ENCODE results near the gene ASPSCR1. TPM values are rescaled to one million over a fixed set of nuclear protein-coding genes. Genes with fewer than 3 reads are reported as not detected.
A peak's percentile ranks its signal among the peaks of the same experiment; 100 is the strongest.

ASPSCR1 gene
- total and polyA plus RNA-seq, 9 of the 15 experiments (the other 6 are each of a cell fraction or from before 2014, with no cell fraction given), result 0.90 to 36.9 (median 11.6) TPM

DNA sequence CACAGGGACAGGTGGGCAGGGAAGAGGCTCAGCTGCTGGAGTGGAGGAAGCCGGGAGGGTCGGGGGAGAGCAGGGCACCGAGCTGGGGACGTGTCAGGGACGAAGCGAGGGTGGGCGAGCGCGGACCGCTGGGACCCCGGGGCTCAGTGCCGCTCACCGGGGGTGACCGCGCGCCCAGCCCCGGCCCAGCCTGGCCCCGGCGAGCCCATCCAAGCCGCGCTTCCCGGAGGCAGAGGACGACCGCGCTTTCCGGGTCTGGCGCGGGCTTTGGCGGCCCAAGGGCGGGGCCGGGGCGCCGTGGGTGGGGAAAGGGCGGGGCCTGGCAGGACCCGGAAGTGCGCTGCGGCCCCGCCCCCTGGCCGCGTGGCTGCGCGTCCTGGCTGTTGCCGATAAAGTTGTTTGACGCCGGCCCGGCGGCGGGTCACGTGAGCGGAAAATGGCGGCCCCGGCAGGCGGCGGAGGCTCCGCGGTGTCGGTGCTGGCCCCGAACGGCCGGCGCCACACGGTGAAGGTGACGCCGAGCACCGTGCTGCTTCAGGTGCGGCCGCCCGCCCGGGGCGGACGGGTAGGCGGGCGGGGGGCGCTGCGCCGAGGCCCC, at the start of gene ASPSCR1 (continued):
- TF ChIP-seq, protein P1, sequence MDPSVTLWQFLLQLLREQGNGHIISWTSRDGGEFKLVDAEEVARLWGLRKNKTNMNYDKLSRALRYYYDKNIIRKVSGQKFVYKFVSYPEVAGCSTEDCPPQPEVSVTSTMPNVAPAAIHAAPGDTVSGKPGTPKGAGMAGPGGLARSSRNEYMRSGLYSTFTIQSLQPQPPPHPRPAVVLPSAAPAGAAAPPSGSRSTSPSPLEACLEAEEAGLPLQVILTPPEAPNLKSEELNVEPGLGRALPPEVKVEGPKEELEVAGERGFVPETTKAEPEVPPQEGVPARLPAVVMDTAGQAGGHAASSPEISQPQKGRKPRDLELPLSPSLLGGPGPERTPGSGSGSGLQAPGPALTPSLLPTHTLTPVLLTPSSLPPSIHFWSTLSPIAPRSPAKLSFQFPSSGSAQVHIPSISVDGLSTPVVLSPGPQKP (CRISPR knock-in tag; IDR thresholded peaks at IDR 0.05), result no peak
- TF ChIP-seq PTRF (tag; IDR thresholded peaks at IDR 0.05) (no peak), HNRNPL (IDR thresholded peaks at IDR 0.05; ENCODE audit: low read depth, low read length) (0 out of 2 replicates have a peak, but pooled peaks have one; percentile 25), BDP1 (IDR thresholded peaks at IDR 0.05; ENCODE audit: insufficient read depth, insufficient read length) (no peak), HMGN3 (IDR thresholded peaks at IDR 0.05; ENCODE audit: borderline replicate concordance, extremely low read depth, insufficient read length, low read depth, low read length) (peak; percentile 90), NCOA6 (IDR thresholded peaks at IDR 0.05) (peak; percentile 78), SNRNP70 (optimal IDR thresholded peaks at IDR 0.05; ENCODE audit: low read depth, low read length) (no peak), ZBTB2 (IDR thresholded peaks at IDR 0.05) (no peak), ZNF384 (IDR thresholded peaks at IDR 0.05; ENCODE audit: low read depth, low read length) (peak; percentile 81), ZNF197 (CRISPR knock-in tag; IDR thresholded peaks at IDR 0.05; ENCODE audit: low read depth) (no peak), CBX8 (IDR thresholded peaks at IDR 0.05; ENCODE audit: borderline replicate concordance, extremely low read depth, low read depth, low read length, poor library complexity, severe bottlenecking) (no peak), SAFB2 (IDR thresholded peaks at IDR 0.05; ENCODE audit: borderline replicate concordance, low read depth, low read length, severe bottlenecking) (no peak), SIX5 (IDR thresholded peaks at IDR 0.05; ENCODE audit: borderline replicate concordance in 1 of 2, insufficient read depth in 1 of 2, low read depth in 1 of 2, low read length in 2 of 2) (0 out of 4 replicates have a peak, but pooled peaks have one; percentile 12 to 27), ZNF134 (CRISPR knock-in tag; conservative IDR thresholded peaks at IDR 0.05) (no peak), FOSL1 (tag; conservative IDR thresholded peaks at IDR 0.05) (peak; percentile 60), RBM14 (IDR thresholded peaks at IDR 0.05; ENCODE audit: borderline replicate concordance, insufficient read depth, low read depth, low read length) (no peak), TFAM (CRISPR knock-in tag; conservative IDR thresholded peaks at IDR 0.05) (no peak), TGIF2 (CRISPR knock-in tag; IDR thresholded peaks at IDR 0.05) (peak; percentile 17; the same call in 1 of the 2 replicates), ZNF766 (CRISPR knock-in tag; conservative IDR thresholded peaks at IDR 0.05) (no peak), SPI1 (IDR thresholded peaks at IDR 0.05; ENCODE audit: borderline replicate concordance, low read depth, low read length) (no peak), TSC22D4 (tag; IDR thresholded peaks at IDR 0.05) (no peak)
- TF ChIP-seq, protein P2, sequence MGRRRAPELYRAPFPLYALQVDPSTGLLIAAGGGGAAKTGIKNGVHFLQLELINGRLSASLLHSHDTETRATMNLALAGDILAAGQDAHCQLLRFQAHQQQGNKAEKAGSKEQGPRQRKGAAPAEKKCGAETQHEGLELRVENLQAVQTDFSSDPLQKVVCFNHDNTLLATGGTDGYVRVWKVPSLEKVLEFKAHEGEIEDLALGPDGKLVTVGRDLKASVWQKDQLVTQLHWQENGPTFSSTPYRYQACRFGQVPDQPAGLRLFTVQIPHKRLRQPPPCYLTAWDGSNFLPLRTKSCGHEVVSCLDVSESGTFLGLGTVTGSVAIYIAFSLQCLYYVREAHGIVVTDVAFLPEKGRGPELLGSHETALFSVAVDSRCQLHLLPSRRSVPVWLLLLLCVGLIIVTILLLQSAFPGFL (CRISPR knock-in tag; IDR thresholded peaks at IDR 0.05), result no peak
- TF ChIP-seq, protein P3, sequence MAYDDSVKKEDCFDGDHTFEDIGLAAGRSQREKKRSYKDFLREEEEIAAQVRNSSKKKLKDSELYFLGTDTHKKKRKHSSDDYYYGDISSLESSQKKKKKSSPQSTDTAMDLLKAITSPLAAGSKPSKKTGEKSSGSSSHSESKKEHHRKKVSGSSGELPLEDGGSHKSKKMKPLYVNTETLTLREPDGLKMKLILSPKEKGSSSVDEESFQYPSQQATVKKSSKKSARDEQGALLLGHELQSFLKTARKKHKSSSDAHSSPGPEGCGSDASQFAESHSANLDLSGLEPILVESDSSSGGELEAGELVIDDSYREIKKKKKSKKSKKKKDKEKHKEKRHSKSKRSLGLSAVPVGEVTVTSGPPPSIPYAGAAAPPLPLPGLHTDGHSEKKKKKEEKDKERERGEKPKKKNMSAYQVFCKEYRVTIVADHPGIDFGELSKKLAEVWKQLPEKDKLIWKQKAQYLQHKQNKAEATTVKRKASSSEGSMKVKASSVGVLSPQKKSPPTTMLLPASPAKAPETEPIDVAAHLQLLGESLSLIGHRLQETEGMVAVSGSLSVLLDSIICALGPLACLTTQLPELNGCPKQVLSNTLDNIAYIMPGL (CRISPR knock-in tag; IDR thresholded peaks at IDR 0.05), result peak; percentile 76; the same call in 1 of the 2 replicates

All from K562 (cell line).